Activated CD8-positive, alpha-beta T cell treated with anti-CD3 and anti-CD28 coated beads for 36 hours (primary cell): ENCODE measurements around the gene NFATC2. TPM values are rescaled to one million over a fixed set of nuclear protein-coding genes. Genes with fewer than 3 reads are reported as not detected.

Experiments
- ATAC-seq: fragments of 200-7000 bp; cut with Tn5 transposase; one replicate; pipeline ENCODE4 v1.10.0; 2021; ENCODE audit warnings: mild to moderate bottlenecking, moderate library complexity
- CTCF ChIA-PET: fragments of 350-600 bp; sonication (Branson Sonifier 250); formaldehyde crosslinking; loops from one replicate; lab custom pipeline; 2021; ENCODE audit warnings: antibody characterized with exemption; lab: Charles Lee
- POLR2A ChIA-PET: fragments of 350-600 bp; sonication (Branson Sonifier 250); formaldehyde crosslinking; loops from one replicate; lab custom pipeline; 2021; ENCODE audit warnings: antibody characterized with exemption; lab: Charles Lee
- DNase-seq: peaks from one replicate; pipeline ENCODE4 v3.0.0-alpha.2; 2020
- H3K27ac Mint-ChIP-seq: one replicate; pipeline ENCODE4 v1.8.0; 2021; ENCODE audit warnings: mild to moderate bottlenecking, mixed read lengths
- H3K27me3 Mint-ChIP-seq: one replicate; pipeline ENCODE4 v1.8.0; 2021; ENCODE audit warnings: mixed read lengths
- H3K36me3 Mint-ChIP-seq: one replicate; pipeline ENCODE4 v1.8.0; 2021; ENCODE audit warnings: low read depth, mixed read lengths
- H3K4me1 Mint-ChIP-seq: one replicate; pipeline ENCODE4 v1.8.0; 2021; ENCODE audit warnings: low read depth, mixed read lengths
- H3K4me3 Mint-ChIP-seq: one replicate; pipeline ENCODE4 v1.8.0; 2021; ENCODE audit warnings: mild to moderate bottlenecking, moderate library complexity, mixed read lengths
- H3K9me3 Mint-ChIP-seq: one replicate; pipeline ENCODE4 v1.8.0; 2021; ENCODE audit warnings: mixed read lengths
- intact Hi-C: fragments of 100-400 bp; cut with micrococcal nuclease; formaldehyde crosslinking; loops from one replicate; pipeline ENCODE4 v1.10.0; 2022
- total RNA-seq, 2 experiments: library from RNA; stranded (reverse); gene quantifications; one replicate each; pipeline ENCODE4 v1.2.3, GENCODE V29; 2021
- TF ChIP-seq, protein P1 (sequence below): fragments of 200-600 bp; IDR thresholded peaks from one replicate; pipeline ENCODE4 v1.8.0; 2022; ENCODE audit warnings: antibody characterized with exemption, mild to moderate bottlenecking

Gene NFATC2
- total RNA-seq, 2 experiments from 2014 or later = 38.3 to 40.9 TPM

- peaks cover 1% of the 10 kb centered on the region for H3K36me3 Mint-ChIP-seq
- CTCF ChIA-PET = no interaction called here
- no peak overlapping the region for H3K27ac Mint-ChIP-seq
- peaks cover 4% of the 10 kb centered on the region for H3K9me3 Mint-ChIP-seq
- DNase-seq (no peak), ATAC-seq (no peak)
- H3K27me3 Mint-ChIP-seq = peaks cover 1% of the 10 kb centered on the region
- POLR2A ChIA-PET = no interaction called here
- intact Hi-C loops = no loop called here
- H3K4me1 Mint-ChIP-seq = no peaks in the 10 kb centered on the region
- no peak overlapping the region for H3K4me3 Mint-ChIP-seq
- TF ChIP-seq, protein P1, sequence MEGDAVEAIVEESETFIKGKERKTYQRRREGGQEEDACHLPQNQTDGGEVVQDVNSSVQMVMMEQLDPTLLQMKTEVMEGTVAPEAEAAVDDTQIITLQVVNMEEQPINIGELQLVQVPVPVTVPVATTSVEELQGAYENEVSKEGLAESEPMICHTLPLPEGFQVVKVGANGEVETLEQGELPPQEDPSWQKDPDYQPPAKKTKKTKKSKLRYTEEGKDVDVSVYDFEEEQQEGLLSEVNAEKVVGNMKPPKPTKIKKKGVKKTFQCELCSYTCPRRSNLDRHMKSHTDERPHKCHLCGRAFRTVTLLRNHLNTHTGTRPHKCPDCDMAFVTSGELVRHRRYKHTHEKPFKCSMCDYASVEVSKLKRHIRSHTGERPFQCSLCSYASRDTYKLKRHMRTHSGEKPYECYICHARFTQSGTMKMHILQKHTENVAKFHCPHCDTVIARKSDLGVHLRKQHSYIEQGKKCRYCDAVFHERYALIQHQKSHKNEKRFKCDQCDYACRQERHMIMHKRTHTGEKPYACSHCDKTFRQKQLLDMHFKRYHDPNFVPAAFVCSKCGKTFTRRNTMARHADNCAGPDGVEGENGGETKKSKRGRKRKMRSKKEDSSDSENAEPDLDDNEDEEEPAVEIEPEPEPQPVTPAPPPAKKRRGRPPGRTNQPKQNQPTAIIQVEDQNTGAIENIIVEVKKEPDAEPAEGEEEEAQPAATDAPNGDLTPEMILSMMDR = no peak
These were observed 179.1 kb downstream of the NFATC2 start for GRCh38 chr20:51363378-51363777.

DNA sequence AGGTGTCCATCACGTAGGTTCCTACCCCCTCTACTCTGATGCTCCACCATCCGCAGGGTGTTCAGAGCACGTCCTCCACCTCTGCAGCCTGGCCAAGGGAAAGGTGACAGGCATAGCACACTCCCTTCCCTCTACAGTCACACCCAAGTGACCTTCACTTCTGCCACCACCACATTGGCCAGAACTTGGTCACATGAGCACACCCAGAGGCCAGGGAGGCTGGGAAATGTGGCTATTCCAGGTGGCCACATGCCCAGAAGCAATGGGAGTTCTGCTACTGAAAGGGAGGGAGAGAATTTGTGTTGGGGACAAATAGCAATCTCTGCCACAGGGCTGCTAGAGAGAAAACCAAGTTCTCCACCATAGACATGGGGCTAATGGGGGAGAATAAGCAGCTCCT is 180.3 kb downstream of the NFATC2 start:
- Mint-ChIP-seq H3K4me1 (no peaks in the 10 kb centered on the region), H3K9me3 (peaks cover 4% of the 10 kb centered on the region), H3K27ac (no peak overlapping the region), H3K4me3 (no peak overlapping the region), H3K27me3 (peaks cover 1% of the 10 kb centered on the region), H3K36me3 (peaks cover 1% of the 10 kb centered on the region)
- DNase-seq (no peak), ATAC-seq (no peak)
- TF ChIP-seq, protein P1 = no peak
- ChIA-PET CTCF (no interaction called here), POLR2A (no interaction called here)
- intact Hi-C loops = no loop called here

- H3K36me3 Mint-ChIP-seq = peaks cover 1% of the 10 kb centered on the region
- no peak overlapping the region for H3K27ac Mint-ChIP-seq
- ATAC-seq = no peak
- ChIA-PET CTCF (no interaction called here), POLR2A (no interaction called here)
- H3K27me3 Mint-ChIP-seq = peaks cover 1% of the 10 kb centered on the region
- peaks cover 4% of the 10 kb centered on the region for H3K9me3 Mint-ChIP-seq
- TF ChIP-seq, protein P1 = no peak
- no peak overlapping the region for H3K4me3 Mint-ChIP-seq
- intact Hi-C loops = no loop called here
- no peaks in the 10 kb centered on the region for H3K4me1 Mint-ChIP-seq
- no peak for DNase-seq
These were observed 181.3 kb downstream of the NFATC2 start for GRCh38 chr20:51361258-51361657.

DNA sequence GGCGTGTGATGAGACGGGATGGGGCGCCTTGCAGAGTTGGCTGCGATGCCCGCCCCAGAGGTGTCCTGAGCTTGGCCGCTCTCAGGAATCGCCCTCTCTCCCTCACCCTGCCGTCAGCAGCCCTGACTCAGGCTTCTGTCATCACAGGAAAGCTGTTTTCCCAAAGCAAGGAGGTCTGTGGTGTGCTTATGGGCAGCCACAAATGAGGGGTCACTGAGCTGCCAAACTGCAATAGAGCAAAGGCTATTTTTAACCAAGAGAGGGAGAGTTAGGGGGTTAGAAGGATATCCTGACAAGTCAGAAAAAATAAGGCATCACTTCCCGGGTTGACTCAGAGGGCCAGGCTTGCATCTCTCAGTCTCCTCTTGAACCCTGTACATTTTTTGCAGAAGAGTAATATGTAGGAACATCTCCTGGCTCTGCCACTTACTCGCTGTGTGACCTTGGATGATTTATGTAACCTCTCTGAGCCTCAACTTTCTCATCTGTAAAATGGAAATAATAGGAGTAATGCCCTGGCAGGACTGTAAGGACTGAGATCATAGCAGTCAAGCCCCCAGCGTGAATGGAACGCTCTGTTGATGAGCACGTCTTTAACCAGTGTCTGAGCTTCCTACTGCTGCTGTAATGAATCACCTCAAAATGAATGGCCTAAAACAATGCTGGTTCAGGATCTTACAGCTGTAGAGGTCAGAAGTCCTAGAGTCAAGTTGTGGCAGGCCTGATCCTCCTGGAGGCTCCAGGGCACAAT is 181.9 kb downstream of the NFATC2 start:
- TF ChIP-seq, protein P1 = no peak
- DNase-seq = no peak
- POLR2A ChIA-PET = interaction anchor here (0.5 kb wide), 1 partner anchor 181 kb away, joined by 4 read pairs; no protein-coding TSS in a partner anchor
- H3K27ac Mint-ChIP-seq = no peak overlapping the region
- H3K4me1 Mint-ChIP-seq = no peaks in the 10 kb centered on the region
- peaks cover 1% of the 10 kb centered on the region for H3K36me3 Mint-ChIP-seq
- no peak for ATAC-seq
- intact Hi-C loops = no loop called here
- peaks cover 4% of the 10 kb centered on the region for H3K9me3 Mint-ChIP-seq
- no peak overlapping the region for H3K4me3 Mint-ChIP-seq
- CTCF ChIA-PET = no interaction called here
- H3K27me3 Mint-ChIP-seq = peaks cover 1% of the 10 kb centered on the region

- POLR2A ChIA-PET = no interaction called here
- intact Hi-C loops = no loop called here
- peaks cover 4% of the 10 kb centered on the region for H3K9me3 Mint-ChIP-seq
- H3K4me3 Mint-ChIP-seq = no peak overlapping the region
- TF ChIP-seq, protein P1 = no peak
- peaks cover 1% of the 10 kb centered on the region for H3K36me3 Mint-ChIP-seq
- no peaks in the 10 kb centered on the region for H3K4me1 Mint-ChIP-seq
- DNase-seq (no peak), ATAC-seq (no peak)
- H3K27ac Mint-ChIP-seq = no peak overlapping the region
- H3K27me3 Mint-ChIP-seq = peaks cover 1% of the 10 kb centered on the region
- CTCF ChIA-PET = no interaction called here
These were observed 182.6 kb downstream of the NFATC2 start for GRCh38 chr20:51359947-51360346.
